H1 (cell line): Measurements from ENCODE around the gene MCM6. TPM values are rescaled to one million over a fixed set of nuclear protein-coding genes. Genes with fewer than 3 reads are reported as not detected.

Experiments used
- CTCF ChIA-PET: fragments of 300-600 bp; sonication (Branson Sonifier 250); formaldehyde crosslinking; loops from one replicate; lab custom pipeline; 2021; ENCODE audit not compliant: partially characterized antibody; lab: Charles Lee
- POLR2A ChIA-PET: fragments of 300-600 bp; sonication (Branson Sonifier 250); formaldehyde crosslinking; loops from one replicate; lab custom pipeline; 2021; ENCODE audit warnings: inconsistent platforms; ENCODE audit not compliant: partially characterized antibody; lab: Charles Lee
- DNase-seq, 2 experiments: peaks; one replicate each; pipeline versions ENCODE4 v3.0.0 to v3.0.0-alpha.2; 2010 to 2022; ENCODE audit warnings: low spot score in 2 of 2, low read depth in 1 of 2, mixed read lengths in 1 of 2
- FAIRE-seq: peaks from 2 replicates; lab custom pipeline; 2011; peaks lifted over from hg19 to GRCh38; lab: Jason Lieb, UNC
- H2AFZ ChIP-seq: 2 replicates; pipeline ENCODE4 v1.8.1; 2012; ENCODE audit warnings: low read length, inconsistent platforms
- H2AK5ac ChIP-seq: 2 replicates; pipeline ENCODE4 v1.6.1; 2013; ENCODE audit warnings: low read depth, low read length
- H2BK120ac ChIP-seq: replicated peaks from 2 replicates; pipeline ENCODE3; 2013; ENCODE audit warnings: low read depth, low read length, inconsistent platforms
- H2BK12ac ChIP-seq: 2 replicates; pipeline ENCODE4 v1.6.1; 2013; ENCODE audit warnings: low read depth, low read length
- H2BK15ac ChIP-seq: 2 replicates; pipeline ENCODE4 v1.6.1; 2013; ENCODE audit warnings: low read length
- H2BK20ac ChIP-seq: 2 replicates; pipeline ENCODE4 v1.6.1; 2013; ENCODE audit warnings: low read length
- H2BK5ac ChIP-seq: 2 replicates; pipeline ENCODE4 v1.6.1; 2013; ENCODE audit warnings: low read depth, low read length
- H3K14ac ChIP-seq: 2 replicates; pipeline ENCODE4 v1.6.1; 2013; ENCODE audit warnings: inconsistent platforms; ENCODE audit not compliant: insufficient read length
- H3K18ac ChIP-seq: 2 replicates; pipeline ENCODE4 v1.6.1; 2013; ENCODE audit warnings: low read length; ENCODE audit errors: extremely low read depth
- H3K23ac ChIP-seq: 2 replicates; pipeline ENCODE4 v1.6.1; 2013; ENCODE audit warnings: inconsistent platforms; ENCODE audit not compliant: insufficient read length
- H3K23me2 ChIP-seq: 2 replicates; pipeline ENCODE4 v1.6.1; 2013; ENCODE audit warnings: low read depth, low read length
- H3K27ac ChIP-seq: 2 replicates; pipeline ENCODE4 v1.6.1; 2011; ENCODE audit warnings: low read depth, low read length, inconsistent platforms
- H3K27me3 ChIP-seq, 4 experiments: replicated peaks in 1 of 4; 1 replicate in 1 of 4; 2 replicates in 3 of 4; pipeline versions ENCODE4 v1.6.1 to v1.8.1; 2011 to 2013; ENCODE audit warnings: low read length in 3 of 4, mild to moderate bottlenecking in 3 of 4, inconsistent platforms in 2 of 4, mixed read lengths in 2 of 4, moderate library complexity in 1 of 4; ENCODE audit not compliant: control insufficient read depth in 3 of 4, insufficient read depth in 3 of 4; ENCODE audit errors: extremely low read depth in 1 of 4
- H3K36me3 ChIP-seq, 4 experiments: 2 replicates each; pipeline versions ENCODE4 v1.6.1 to v1.8.1; 2011 to 2013; ENCODE audit warnings: mild to moderate bottlenecking in 4 of 4, low read length in 3 of 4, moderate library complexity in 2 of 4, control low read depth in 1 of 4, inconsistent platforms in 1 of 4; ENCODE audit not compliant: insufficient read depth in 4 of 4, control insufficient read depth in 2 of 4
- H3K4ac ChIP-seq: replicated peaks from 2 replicates; pipeline ENCODE3; 2013; ENCODE audit warnings: low read length, low read depth, mixed read lengths, inconsistent platforms; ENCODE audit not compliant: insufficient read length
- H3K4me1 ChIP-seq, 4 experiments: replicated peaks in 1 of 4; 1 replicate in 1 of 4; 2 replicates in 3 of 4; pipeline versions ENCODE4 v1.6.1 to v1.8.1; 2011 to 2013; ENCODE audit warnings: low read length in 3 of 4, inconsistent platforms in 2 of 4, mixed read lengths in 1 of 4; ENCODE audit not compliant: insufficient read depth in 4 of 4, control insufficient read depth in 3 of 4
- H3K4me2 ChIP-seq, 2 experiments: 2 replicates each; pipeline versions ENCODE4 v1.6.1 to v1.8.1; 2011 to 2013; ENCODE audit warnings: low read depth in 2 of 2, low read length in 2 of 2, control low read depth in 1 of 2, inconsistent platforms in 1 of 2, mild to moderate bottlenecking in 1 of 2; ENCODE audit not compliant: insufficient read depth in 1 of 2
- H3K4me3 ChIP-seq, 4 experiments: fragments of 200-600, 300-600 bp in 1 of 4; sonication (generic), shearing (Covaris generic), sonication (Bioruptor Twin) in 1 of 4; 2 replicates each; pipeline versions ENCODE4 v1.5.1 to v1.8.1; 2011 to 2016; ENCODE audit warnings: low read length in 4 of 4, low read depth in 3 of 4, control low read depth in 2 of 4, inconsistent platforms in 2 of 4, mild to moderate bottlenecking in 2 of 4, mixed read lengths in 1 of 4, moderate library complexity in 1 of 4; ENCODE audit not compliant: insufficient read depth in 2 of 4; ENCODE audit errors: extremely low read depth in 1 of 4
- H3K56ac ChIP-seq: replicated peaks from 2 replicates; pipeline ENCODE3; 2013; ENCODE audit warnings: low read depth, mild to moderate bottlenecking, mixed read lengths, low read length, inconsistent platforms; ENCODE audit not compliant: insufficient read length
- H3K79me1 ChIP-seq: 2 replicates; pipeline ENCODE4 v1.6.1; 2013; ENCODE audit warnings: low read depth, low read length, control low read depth
- H3K79me2 ChIP-seq, 2 experiments: 2 replicates each; pipeline versions ENCODE4 v1.6.1 to v1.8.1; 2012 to 2013; ENCODE audit warnings: low read length in 2 of 2, mild to moderate bottlenecking in 2 of 2, inconsistent platforms in 1 of 2; ENCODE audit not compliant: insufficient read depth in 2 of 2, control insufficient read depth in 1 of 2
- H3K9ac ChIP-seq, 4 experiments: replicated peaks in 1 of 4; 1 replicate in 1 of 4; 2 replicates in 3 of 4; pipeline versions ENCODE4 v1.6.1 to v1.8.1; 2011 to 2013; ENCODE audit warnings: low read depth in 3 of 4, low read length in 3 of 4, control low read depth in 2 of 4, mild to moderate bottlenecking in 2 of 4, moderate library complexity in 2 of 4, inconsistent platforms in 1 of 4; ENCODE audit errors: extremely low read depth in 1 of 4
- H3K9me3 ChIP-seq, 2 experiments: 2 replicates each; pipeline versions ENCODE4 v1.6.1 to v1.8.1; 2012 to 2013; ENCODE audit warnings: mild to moderate bottlenecking in 2 of 2, moderate library complexity in 2 of 2, control low read depth in 1 of 2, inconsistent platforms in 1 of 2, low read depth in 1 of 2, low read length in 1 of 2, mixed read lengths in 1 of 2; ENCODE audit not compliant: insufficient read depth in 2 of 2
- H4K20me1 ChIP-seq, 2 experiments: replicated peaks in 1 of 2; 2 replicates each; pipeline versions ENCODE3 to v1.8.1; 2011 to 2013; ENCODE audit warnings: inconsistent platforms in 2 of 2, low read length in 2 of 2, mild to moderate bottlenecking in 1 of 2; ENCODE audit not compliant: insufficient read depth in 2 of 2, control insufficient read depth in 1 of 2
- H4K5ac ChIP-seq: 2 replicates; pipeline ENCODE4 v1.6.1; 2013; ENCODE audit warnings: low read length, low read depth, mixed read lengths, inconsistent platforms; ENCODE audit not compliant: insufficient read length
- H4K8ac ChIP-seq: 2 replicates; pipeline ENCODE4 v1.8.0; 2013; ENCODE audit warnings: mild to moderate bottlenecking, moderate library complexity, low read length, inconsistent platforms; ENCODE audit not compliant: insufficient read depth; ENCODE audit errors: extremely low read depth
- H4K91ac ChIP-seq: replicated peaks from 2 replicates; pipeline ENCODE3; 2013; ENCODE audit warnings: low read length, mixed read lengths, inconsistent platforms; ENCODE audit not compliant: insufficient read length
- CBX5 ChIP-seq: fragments of 300-800, 300-1000 bp; sonication (generic); IDR thresholded peaks from 2 replicates; pipeline ENCODE4 v1.7.1; 2016; ENCODE audit warnings: antibody characterized with exemption, low read length, low read depth
- RAD21 ChIP-seq, 2 experiments: IDR thresholded peaks in 1 of 2; conservative IDR thresholded peaks in 1 of 2; 2 replicates each; pipeline ENCODE4 v1.6.1; 2011; ENCODE audit warnings: low read depth in 2 of 2, low read length in 2 of 2, improper control_type of control experiment in 1 of 2, inconsistent platforms in 1 of 2, mild to moderate bottlenecking in 1 of 2, moderate library complexity in 1 of 2
- whole genome bisulfite sequencing, 2 experiments: shearing (Covaris generic) in 1 of 2; methylation state at CpG; one replicate each; pipeline versions ENCODE4 v1.1.6 to v1.1.7; 2013 to 2015; ENCODE audit warnings: low lambda C conversion rate in 2 of 2, mixed read lengths in 2 of 2, inconsistent platforms in 1 of 2, low coverage in 1 of 2, missing lambda C conversion rate in 1 of 2; ENCODE audit not compliant: insufficient replicate concordance in 2 of 2, insufficient coverage in 1 of 2, insufficient read length in 1 of 2; ENCODE audit errors: extremely low coverage in 1 of 2, missing lambda C conversion rate in 1 of 2; 5-methylcytosine and 5-hydroxymethylcytosine counted together
- polyA plus RNA-seq, 7 experiments: library from polyadenylated mRNA; depleted of rRNA in 3 of 7; stranded (reverse) in 5 of 7; unstranded in 2 of 7; fragments of >200 nt in 5 of 7; fragments of 200-250 nt in 2 of 7; gene quantifications; 1 replicate in 5 of 7; 2 replicates in 1 of 7; 4 replicates in 1 of 7; pipeline versions ENCODE4 v1.2.1 to v1.2.3, GENCODE V29; 2011 to 2013; ENCODE audit warnings: missing spikeins in 2 of 7, mixed read lengths in 2 of 7
- total RNA-seq: library from RNA; stranded (reverse); fragmentation: NEBNext Ultra II Directional; extraction: Animal tissue kit (Norgen Biotek cat#: 25700); gene quantifications from 2 replicates; pipeline ENCODE4 v1.2.1, GENCODE V29; 2021

Gene MCM6
- total and polyA plus RNA-seq, 2 of the 8 experiments (the other 6 are each of a cell fraction or from before 2014, with no cell fraction given) = 60.2 to 134 TPM

- H2BK15ac ChIP-seq = no peak overlapping the region
- no peak overlapping the region for H3K18ac ChIP-seq
- POLR2A ChIA-PET = no interaction called here
- no peak overlapping the region for H3K56ac ChIP-seq
- DNase-seq = no peak
- no peak overlapping the region for H4K5ac ChIP-seq
- H3K27ac ChIP-seq = no peak overlapping the region
- no peak overlapping the region for H2BK20ac ChIP-seq
- WGBS, 2 experiments = 85% methylated on average over 3 of the region's 3 CpGs; no CpG with 5 or more reads in 1 of the 2 experiments
- no peak overlapping the region for H2AK5ac ChIP-seq
- TF ChIP-seq RAD21 (IDR thresholded peaks at IDR 0.05 in 1 of 2, conservative IDR thresholded peaks at IDR 0.05 in 1 of 2; ENCODE audit: low read depth in 2 of 2, low read length in 2 of 2) = peak in 1 of 2 experiments; percentile 32; a peak in 3 of 4 replicates
- TF ChIP-seq CBX5 = no peak
- H2BK120ac ChIP-seq = no peak overlapping the region
- H3K4me1 ChIP-seq = no peaks in the 10 kb centered on the region
- no peaks in the 10 kb centered on the region for H4K20me1 ChIP-seq
- H4K91ac ChIP-seq = no peak overlapping the region
- H3K14ac ChIP-seq = no peak overlapping the region
- no peak overlapping the region for H2AFZ ChIP-seq
- no peak overlapping the region for H3K9ac ChIP-seq
- no peak overlapping the region for H2BK5ac ChIP-seq
- H2BK12ac ChIP-seq = no peak overlapping the region
- no peaks in the 10 kb centered on the region for H3K9me3 ChIP-seq
- no peak overlapping the region for H3K4me3 ChIP-seq
- no peaks in the 10 kb centered on the region for H3K79me2 ChIP-seq
- no peak for FAIRE-seq
- no peak overlapping the region for H3K4me2 ChIP-seq
- no peak overlapping the region for H3K4ac ChIP-seq
- H3K27me3 ChIP-seq = no peaks in the 10 kb centered on the region
- CTCF ChIA-PET = interaction anchor here (0.9 to 7.4 kb wide), 6 partner anchors 12 to 487 kb away, joined by 3 to 144 read pairs (median 3); no protein-coding TSS in a partner anchor
- H4K8ac ChIP-seq = no peak overlapping the region
- no peaks in the 10 kb centered on the region for H3K23me2 ChIP-seq
- no peaks in the 10 kb centered on the region for H3K79me1 ChIP-seq
- no peak overlapping the region for H3K23ac ChIP-seq
- peaks cover 0 to 24% (median 2%) of the 10 kb centered on the region in 4 experiments; a peak in 2 of 8 replicates for H3K36me3 ChIP-seq
These were observed 40.0 kb upstream of the MCM6 start for GRCh38 chr2:135916207-135916606.
